Endometrial microvascular endothelial cells (primary cell): ENCODE results near the gene AKIRIN1. TPM values are rescaled to one million over a fixed set of nuclear protein-coding genes. Genes with fewer than 3 reads are reported as not detected.
"Not testable (repeated sequence)": the region's sequence is repeated elsewhere in the genome, so short reads cannot be mapped to it uniquely, and the experiment has no call there.

Source experiments
- in situ Hi-C: cut with HindIII; loops from 2 replicates; pipeline ENCODE4 v1.10.0; 2017; ENCODE audit warnings: low sequenced_read_pairs, low pct_unique_long_range_greater_than_20kb; ENCODE audit errors: inconsistent ontology term
- total RNA-seq: library from RNA; depleted of rRNA; stranded (reverse); fragments of >200 nt; gene quantifications from one replicate; pipeline ENCODE4 v1.2.3, GENCODE V29; 2015; ENCODE audit errors: inconsistent ontology term

AKIRIN1 gene
- total RNA-seq, 1 donor from 2014 or later: 45.0 TPM

- in situ Hi-C loops: no loop called here
Observed at GRCh38 chr1:38992412-38993111, 1.5 kb downstream of the AKIRIN1 start.

GRCh38 chr1:38994196-38994595 lies 3.1 kb downstream of the AKIRIN1 start:
- in situ Hi-C loops: no loop called here

GRCh38 chr1:38997034-38997900 lies 6.2 kb downstream of the AKIRIN1 start:
- in situ Hi-C loops: no loop called here

- in situ Hi-C loops: no loop called here
Observed at GRCh38 chr1:38997901-38998190, 6.8 kb downstream of the AKIRIN1 start.

- in situ Hi-C loops: no loop called here
Observed at GRCh38 chr1:39001516-39002421, 10.7 kb downstream of the AKIRIN1 start.

- in situ Hi-C loops: no loop called here
Observed at GRCh38 chr1:39003281-39003680, 12.2 kb downstream of the AKIRIN1 start.

GRCh38 chr1:39003794-39004193 lies 12.7 kb downstream of the AKIRIN1 start:
- in situ Hi-C loops: no loop called here

GRCh38 chr1:39006287-39006686 lies 15.2 kb downstream of the AKIRIN1 start:
- in situ Hi-C loops: no loop called here

GRCh38 chr1:39006726-39007645 lies 15.9 kb downstream of the AKIRIN1 start:
- in situ Hi-C loops: no loop called here

- in situ Hi-C loops: not testable (repeated sequence)
Observed at GRCh38 chr1:39014956-39015355, 23.9 kb downstream of the AKIRIN1 start.

GRCh38 chr1:39016604-39017171 lies 25.6 kb downstream of the AKIRIN1 start:
- in situ Hi-C loops: no loop called here

GRCh38 chr1:39017266-39017665 lies 26.2 kb downstream of the AKIRIN1 start:
- in situ Hi-C loops: no loop called here

GRCh38 chr1:39020494-39020893 lies 29.4 kb downstream of the AKIRIN1 start:
- in situ Hi-C loops: not testable (repeated sequence)

- in situ Hi-C loops: no loop called here
Observed at GRCh38 chr1:39021426-39021825, 30.4 kb downstream of the AKIRIN1 start.

GRCh38 chr1:39023140-39023539 lies 32.1 kb downstream of the AKIRIN1 start:
- in situ Hi-C loops: no loop called here

GRCh38 chr1:39026051-39026865 lies 35.2 kb downstream of the AKIRIN1 start, which contains the start of gene NDUFS5:
NDUFS5 (plus strand) TSS chr1:39026350; CDS start chr1:39028725, 2,375 bp downstream.
- in situ Hi-C loops: no loop called here

GRCh38 chr1:39026866-39027507 lies 35.9 kb downstream of the AKIRIN1 start:
- in situ Hi-C loops: no loop called here
